D721Med (cell line): ENCODE results near the gene PITX1.

Experiments used
- DNase-seq: peaks from one replicate; pipeline ENCODE4 v3.0.0; 2011; ENCODE audit warnings: low spot score; ENCODE audit not compliant: insufficient read length
- FAIRE-seq: peaks from 2 replicates; lab custom pipeline; 2011; peaks lifted over from hg19 to GRCh38; lab: Jason Lieb, UNC
- TF ChIP-seq, protein P1 (sequence below): IDR thresholded peaks from 2 replicates; pipeline ENCODE4 v1.5.1; 2012; ENCODE audit warnings: mild to moderate bottlenecking, control low read depth; ENCODE audit not compliant: insufficient read depth; ENCODE audit errors: missing control alignments

Gene PITX1

DNA sequence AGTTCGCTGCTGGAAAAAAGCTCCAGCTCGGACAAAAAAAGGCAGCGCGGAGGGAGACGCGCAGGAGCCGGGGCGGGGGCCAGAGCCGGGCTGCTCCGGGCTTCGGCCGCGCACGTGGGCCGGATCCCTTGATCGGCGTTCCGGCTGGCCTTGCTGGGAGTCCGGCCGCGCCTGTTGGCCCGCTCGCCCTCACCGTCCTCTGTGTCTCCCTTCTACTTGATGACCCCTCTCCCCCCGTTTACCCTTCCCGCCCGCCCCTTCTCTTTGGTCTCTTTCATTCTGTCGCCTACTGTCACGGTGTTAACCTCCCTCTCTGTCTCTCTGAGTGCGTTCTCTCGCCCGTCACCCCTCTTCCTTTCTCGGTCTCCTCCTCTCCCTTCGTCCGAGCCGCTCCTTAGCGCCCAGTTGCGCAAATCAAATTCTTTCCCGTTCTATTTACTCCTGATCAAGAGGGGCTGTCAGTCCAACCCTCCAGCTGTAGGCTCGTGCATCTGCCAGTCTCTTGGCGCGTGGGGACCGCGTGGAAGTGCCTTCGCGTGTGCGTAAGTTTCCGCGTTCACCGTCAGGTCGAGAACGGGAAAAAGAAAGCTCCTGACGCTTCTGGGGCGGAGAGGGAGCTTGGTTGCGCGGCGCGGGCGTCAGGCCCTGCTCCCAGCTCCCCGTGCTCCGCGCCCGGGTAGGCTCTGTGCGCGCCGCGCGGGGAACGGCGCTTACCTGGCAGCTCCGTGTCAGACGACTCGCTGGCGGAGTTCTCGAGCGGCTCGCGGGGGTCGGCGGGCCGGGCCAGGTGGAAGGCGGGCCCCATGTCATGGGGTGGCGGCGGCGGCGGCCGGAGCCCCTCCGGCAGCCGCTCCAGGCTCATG is 798 bp downstream of the PITX1 start:
- DNase-seq, result no peak
- TF ChIP-seq, protein P1, sequence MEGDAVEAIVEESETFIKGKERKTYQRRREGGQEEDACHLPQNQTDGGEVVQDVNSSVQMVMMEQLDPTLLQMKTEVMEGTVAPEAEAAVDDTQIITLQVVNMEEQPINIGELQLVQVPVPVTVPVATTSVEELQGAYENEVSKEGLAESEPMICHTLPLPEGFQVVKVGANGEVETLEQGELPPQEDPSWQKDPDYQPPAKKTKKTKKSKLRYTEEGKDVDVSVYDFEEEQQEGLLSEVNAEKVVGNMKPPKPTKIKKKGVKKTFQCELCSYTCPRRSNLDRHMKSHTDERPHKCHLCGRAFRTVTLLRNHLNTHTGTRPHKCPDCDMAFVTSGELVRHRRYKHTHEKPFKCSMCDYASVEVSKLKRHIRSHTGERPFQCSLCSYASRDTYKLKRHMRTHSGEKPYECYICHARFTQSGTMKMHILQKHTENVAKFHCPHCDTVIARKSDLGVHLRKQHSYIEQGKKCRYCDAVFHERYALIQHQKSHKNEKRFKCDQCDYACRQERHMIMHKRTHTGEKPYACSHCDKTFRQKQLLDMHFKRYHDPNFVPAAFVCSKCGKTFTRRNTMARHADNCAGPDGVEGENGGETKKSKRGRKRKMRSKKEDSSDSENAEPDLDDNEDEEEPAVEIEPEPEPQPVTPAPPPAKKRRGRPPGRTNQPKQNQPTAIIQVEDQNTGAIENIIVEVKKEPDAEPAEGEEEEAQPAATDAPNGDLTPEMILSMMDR, result no peak
- no peak for FAIRE-seq

DNA sequence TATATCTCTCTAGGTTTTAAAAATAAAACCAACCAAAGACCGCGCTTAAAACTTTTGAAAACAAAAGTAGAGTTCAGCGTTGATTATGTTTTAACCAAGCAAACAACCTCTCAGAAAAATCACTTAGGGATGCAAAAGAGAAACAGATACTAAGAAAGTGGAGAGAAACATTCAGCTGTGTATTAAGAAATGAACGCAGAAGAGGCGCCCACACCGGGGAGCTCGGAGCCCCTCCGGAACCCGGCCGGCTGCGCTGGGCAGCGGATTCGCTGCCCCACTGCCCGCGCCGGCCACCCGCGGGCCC is 1.4 kb downstream of the PITX1 start:
- TF ChIP-seq, protein P1, result no peak
- DNase-seq (no peak), FAIRE-seq (no peak)

DNA sequence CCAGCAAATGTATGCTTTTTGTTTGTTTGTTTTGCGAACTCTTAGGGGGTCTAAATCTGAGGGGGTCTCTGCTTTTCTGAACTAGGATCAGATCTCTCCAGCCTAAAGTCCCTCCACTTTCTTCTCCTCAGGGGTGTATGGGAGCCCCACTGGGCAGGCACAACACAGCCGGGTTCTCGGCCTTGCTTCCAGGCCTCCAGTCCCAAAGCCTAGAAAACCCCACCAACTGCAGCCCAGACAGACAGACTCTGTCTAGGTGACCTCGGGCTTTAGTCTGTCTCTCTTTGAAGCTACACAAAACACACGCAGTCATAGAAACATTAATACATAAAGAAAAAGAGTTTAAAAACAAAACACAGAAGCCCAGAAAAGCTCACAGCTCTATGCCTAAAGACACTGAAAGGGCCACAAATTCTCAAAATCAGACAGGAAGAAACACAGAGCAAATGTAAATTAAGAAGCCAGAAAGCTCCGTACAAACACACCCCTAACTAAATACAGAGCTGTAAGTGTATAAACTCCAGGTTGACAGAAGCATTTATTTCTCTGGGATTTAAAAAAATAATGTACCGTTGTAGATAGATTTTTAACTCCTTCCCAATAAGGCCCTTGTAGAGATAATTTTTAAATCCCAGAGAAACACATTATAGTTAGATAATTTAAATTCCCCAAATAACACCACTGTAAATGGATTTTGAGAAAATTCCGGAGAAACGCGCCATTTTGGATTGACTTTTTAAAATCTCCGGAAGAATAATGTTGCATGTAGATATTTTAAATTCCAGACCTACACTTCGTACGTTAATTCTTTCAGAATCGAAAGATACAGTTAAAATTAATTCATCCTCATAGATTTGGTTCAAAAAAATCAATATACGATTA is 2.0 kb downstream of the PITX1 start:
- DNase-seq, result no peak
- peak; percentile 64 for FAIRE-seq
- TF ChIP-seq, protein P1, result no peak

DNA sequence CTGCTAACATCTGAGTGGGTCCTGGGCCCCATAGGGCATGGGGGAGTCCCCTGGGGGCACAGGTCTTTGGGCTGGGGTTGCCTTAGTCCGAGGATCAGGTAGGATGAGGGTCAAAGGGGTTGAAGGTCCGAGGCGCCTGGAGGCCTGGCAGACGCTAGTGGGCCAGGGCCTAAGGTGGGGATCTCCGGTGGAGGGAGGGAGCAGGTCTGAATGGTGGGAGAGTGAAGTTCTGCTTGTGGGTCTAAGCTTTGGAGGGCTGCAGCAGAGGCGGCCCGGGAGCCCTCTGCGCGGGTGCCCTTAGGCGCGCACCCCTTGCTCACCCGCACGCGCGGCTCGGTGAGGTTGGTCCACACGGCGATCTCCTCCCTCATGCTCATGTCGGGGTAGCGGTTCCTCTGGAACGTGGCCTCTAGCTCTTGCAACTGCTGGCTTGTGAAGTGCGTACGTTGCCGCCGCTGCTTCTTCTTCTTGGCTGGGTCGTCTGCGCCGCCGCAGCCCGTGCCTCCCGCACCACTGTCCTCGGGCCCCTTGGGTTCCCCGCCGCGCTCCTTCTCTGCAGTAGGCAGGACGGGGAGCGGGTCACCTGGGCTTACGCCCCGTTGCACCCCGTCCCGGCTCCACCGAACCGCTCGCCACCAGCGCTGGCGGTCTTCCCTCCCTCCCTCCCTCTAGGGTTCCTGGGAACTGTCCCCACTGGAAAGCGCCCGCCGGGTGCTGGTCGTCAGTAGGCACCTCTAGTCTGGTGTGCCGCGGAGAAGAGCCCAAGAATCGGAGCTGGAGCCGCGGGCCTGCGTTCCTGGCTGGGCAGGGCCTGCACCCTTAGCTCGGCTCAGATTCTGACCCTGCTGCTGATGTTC is 2.8 kb downstream of the PITX1 start:
- FAIRE-seq, result no peak
- TF ChIP-seq, protein P1, result no peak
- DNase-seq, result no peak

DNA sequence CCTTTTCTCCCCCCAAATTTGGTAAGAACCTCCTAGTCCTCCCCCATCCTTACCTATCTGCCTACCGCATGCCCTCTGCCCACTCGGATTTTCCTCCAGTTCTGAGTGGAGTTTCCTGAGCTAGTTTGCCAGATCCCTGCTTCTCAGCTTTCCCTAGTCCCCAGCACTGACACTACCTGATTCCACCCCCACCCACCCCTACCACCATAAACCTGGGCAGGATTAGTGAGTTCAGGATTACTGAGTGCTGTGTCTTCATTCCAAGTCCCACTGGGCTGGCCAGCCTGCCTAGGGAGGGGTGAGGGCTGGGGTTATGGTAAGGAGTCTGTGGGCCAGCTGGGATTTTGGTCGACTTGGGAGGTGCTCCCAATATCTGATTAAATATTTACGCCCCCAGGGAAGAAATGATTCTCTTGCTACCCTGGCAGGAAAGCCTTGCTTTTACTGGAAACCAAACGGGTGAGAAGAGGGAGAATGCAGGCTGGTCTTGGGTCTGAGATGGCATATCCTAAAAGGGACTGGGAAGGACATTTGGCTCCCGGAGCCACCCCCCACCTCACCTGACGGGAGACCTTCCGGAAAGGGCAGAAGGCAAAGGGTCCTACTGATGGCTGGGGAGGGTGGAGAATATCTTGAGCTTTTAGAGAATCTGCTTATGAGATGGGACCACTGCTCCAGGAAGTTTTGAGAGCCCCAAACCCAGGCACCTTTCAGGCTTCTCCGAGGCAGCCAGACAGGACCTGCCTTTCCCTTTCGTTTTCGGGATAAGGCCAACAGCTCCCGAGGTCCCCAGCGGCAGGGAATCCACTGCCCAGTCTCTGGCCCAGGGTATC is 3.7 kb downstream of the PITX1 start:
- TF ChIP-seq, protein P1, result no peak
- FAIRE-seq, result no peak

DNA sequence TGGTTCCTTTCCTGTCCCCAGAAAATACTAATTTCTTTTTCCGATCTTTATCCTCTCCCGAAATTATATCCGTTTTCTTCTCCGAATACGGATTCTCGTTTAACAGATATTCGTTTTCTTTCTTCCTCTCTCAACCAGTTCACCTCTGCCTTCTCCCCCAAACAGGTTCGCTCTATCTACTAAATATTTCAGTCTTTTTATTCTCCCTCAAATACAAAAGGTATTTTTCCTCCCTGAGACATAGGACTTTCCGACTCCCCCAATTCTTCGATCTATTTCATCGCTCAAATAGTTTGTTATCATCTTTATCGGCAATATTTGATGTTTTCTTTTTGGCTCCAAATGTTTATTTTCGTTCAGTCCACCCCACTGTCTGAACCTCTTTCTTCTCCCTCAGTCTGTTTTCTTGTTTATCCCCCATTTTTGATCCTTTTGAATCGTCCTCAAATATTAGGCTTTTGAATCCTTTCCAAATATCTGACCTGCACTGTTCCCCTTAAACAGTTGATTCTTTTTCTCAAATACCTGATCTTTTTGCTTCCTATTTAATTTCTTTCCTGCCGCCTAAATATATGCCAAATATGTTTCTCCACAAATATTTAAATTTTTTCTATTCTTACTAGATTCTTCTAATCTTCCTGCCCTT is 4.4 kb downstream of the PITX1 start:
- TF ChIP-seq, protein P1, result no peak
- no peak for FAIRE-seq
- DNase-seq, result no peak

More for the DNA sequence above, 3.7 kb downstream of the PITX1 start:
- DNase-seq, result peak; percentile 73
